Measurements from ENCODE around the gene KIF2A. TPM values are rescaled to one million over a fixed set of nuclear protein-coding genes. Genes with fewer than 3 reads are reported as not detected.

Gene KIF2A
- total RNA-seq, 2 donors from 2014 or later: 16.2 to 19.7 TPM

DNA sequence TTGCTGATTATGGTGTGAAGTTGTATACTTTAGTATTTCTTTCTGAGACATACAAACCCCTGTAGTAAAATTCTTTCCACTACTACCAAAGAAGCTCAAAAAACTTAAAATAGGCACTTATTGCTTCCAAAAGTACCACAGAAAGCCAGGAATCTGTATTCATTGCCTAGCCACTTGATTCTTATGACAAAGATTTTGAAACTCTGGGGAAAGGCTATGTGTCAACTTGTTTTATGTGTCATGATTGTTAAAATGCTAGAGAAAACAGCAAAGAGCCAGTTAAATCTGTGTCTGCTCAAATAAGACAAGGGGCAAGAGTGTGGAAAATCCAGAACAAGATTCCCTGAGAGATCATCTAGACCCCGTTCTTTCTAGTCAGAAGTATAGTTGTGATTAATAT lies 6.0 kb downstream of the KIF2A start:
- H3K36me3 ChIP-seq (replicated peaks in 1 of 2; ENCODE audit: insufficient read depth in 1 of 2, low read depth in 2 of 2): no peaks in the 10 kb centered on the region
- intact Hi-C loops (cut with DNase I): no loop called here
- no peak for DNase-seq
- H3K4me3 ChIP-seq: no peak overlapping the region
- TF ChIP-seq, protein P1, sequence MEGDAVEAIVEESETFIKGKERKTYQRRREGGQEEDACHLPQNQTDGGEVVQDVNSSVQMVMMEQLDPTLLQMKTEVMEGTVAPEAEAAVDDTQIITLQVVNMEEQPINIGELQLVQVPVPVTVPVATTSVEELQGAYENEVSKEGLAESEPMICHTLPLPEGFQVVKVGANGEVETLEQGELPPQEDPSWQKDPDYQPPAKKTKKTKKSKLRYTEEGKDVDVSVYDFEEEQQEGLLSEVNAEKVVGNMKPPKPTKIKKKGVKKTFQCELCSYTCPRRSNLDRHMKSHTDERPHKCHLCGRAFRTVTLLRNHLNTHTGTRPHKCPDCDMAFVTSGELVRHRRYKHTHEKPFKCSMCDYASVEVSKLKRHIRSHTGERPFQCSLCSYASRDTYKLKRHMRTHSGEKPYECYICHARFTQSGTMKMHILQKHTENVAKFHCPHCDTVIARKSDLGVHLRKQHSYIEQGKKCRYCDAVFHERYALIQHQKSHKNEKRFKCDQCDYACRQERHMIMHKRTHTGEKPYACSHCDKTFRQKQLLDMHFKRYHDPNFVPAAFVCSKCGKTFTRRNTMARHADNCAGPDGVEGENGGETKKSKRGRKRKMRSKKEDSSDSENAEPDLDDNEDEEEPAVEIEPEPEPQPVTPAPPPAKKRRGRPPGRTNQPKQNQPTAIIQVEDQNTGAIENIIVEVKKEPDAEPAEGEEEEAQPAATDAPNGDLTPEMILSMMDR (IDR thresholded peaks at IDR 0.05): no peak
- TF ChIP-seq POLR2A (IDR thresholded peaks at IDR 0.05): no peak
- peaks cover 39% of the 10 kb centered on the region for H3K4me1 ChIP-seq
- no peaks in the 10 kb centered on the region for H3K9me3 ChIP-seq
- no peaks in the 10 kb centered on the region for H3K27me3 ChIP-seq
- no peak for ATAC-seq
- peak overlapping the region in 2 of 4 donors; percentile 20 to 28 for H3K27ac ChIP-seq
- 56 to 67% methylated on average over 1 of the region's 1 CpG for WGBS, 2 donors

DNA sequence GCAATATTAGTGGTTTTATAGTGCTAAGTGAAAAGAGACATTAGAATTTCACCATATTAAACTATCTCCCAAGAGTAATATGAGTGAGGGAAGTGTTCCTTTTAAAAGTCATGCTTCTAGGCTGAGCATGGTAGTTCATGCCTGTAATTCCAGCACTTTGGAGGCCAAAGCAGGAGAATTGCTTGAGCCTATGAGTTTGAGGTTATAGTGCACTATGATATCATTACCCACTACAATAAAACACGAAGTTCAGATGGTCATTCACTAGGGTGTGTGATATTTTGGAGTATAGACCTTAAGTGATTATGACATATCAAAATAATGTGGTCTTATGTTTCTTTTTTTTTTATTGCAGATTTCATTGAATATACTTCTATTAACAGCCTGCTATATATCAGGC lies 6.7 kb downstream of the KIF2A start:
- Histone ChIP-seq H3K4me1 (peaks cover 32% of the 10 kb centered on the region), H3K9me3 (no peaks in the 10 kb centered on the region), H3K27ac (no peak overlapping the region), H3K27me3 (no peaks in the 10 kb centered on the region), H3K36me3 (replicated peaks in 1 of 2; ENCODE audit: insufficient read depth in 1 of 2, low read depth in 2 of 2) (no peaks in the 10 kb centered on the region), H3K4me3 (no peak overlapping the region)
- no peak for TF ChIP-seq POLR2A (IDR thresholded peaks at IDR 0.05)
- TF ChIP-seq, protein P1 (IDR thresholded peaks at IDR 0.05): no peak
- DNase-seq (no peak), ATAC-seq (no peak)
- WGBS, 2 donors: 61 to 63% methylated on average over 1 of the region's 1 CpG
- intact Hi-C loops (cut with DNase I): no loop called here

DNA sequence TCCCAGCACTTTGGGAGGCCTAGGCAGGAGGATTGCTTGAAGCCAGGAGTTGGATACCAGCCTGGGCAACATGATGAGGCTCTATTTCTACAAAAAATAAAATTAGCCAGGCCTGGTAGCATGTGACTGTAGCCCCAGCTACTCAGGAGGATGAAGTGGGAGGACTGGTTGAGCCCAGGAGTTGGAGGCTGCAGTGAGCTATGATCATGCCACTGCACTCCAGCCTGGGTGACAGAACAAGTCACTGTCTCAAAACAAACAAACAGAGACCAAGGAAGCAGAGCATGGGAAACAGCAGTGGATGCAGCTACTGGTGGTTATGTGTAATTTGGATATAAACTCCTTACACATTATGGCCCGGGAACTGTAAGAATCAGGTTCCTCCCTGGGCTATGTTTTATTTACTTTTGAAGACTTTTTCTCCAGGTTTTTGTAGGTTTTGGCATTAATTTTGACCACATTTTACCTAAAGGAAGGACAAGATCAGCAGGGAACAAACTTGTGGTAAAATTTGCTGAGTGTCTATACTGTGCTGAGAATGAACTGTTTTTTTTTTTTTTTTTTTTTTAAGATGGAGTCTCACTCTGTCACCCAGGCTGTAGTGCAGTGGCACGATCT lies 8.3 kb downstream of the KIF2A start:
- ATAC-seq: no peak

DNA sequence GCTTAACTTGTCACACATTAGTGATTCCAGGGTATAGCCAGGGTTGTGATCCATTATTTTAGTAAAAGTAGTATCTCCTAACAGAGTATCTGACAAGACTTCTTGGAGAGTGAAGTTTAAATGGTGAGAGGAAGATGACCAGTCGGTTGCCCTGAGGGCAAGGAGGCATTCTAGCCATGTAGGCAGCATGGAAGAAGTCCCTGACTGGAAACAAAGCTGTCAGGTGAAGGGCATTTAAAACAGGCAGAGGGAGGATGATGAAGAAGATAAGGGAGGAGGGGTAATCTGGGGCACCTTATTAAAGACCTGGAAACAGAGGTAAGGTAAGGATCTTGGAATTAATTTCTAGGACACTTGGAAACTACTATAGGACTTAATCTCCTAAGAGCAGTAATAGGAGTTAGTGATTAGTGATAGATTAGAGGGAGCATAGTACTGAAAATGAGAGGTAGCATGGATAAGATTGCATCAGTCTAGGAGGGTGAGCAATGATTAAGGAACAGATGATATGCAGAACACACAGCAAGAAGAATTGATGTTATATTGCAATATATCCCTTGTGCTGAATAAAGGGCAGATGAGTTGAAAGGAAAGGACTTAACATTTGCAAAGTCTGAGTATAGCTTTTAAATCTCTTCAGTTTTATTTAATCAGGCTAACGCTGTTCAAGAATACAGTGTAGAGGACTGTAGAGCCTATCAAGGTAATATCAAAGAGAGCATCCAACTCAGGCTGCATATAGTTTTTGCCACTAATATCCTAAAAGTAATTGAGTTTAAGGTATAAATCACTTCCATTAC lies 9.6 kb downstream of the KIF2A start:
- no peak for ATAC-seq
- Histone ChIP-seq H3K36me3 (replicated peaks in 1 of 2; ENCODE audit: insufficient read depth in 1 of 2, low read depth in 2 of 2) (no peaks in the 10 kb centered on the region), H3K9me3 (no peaks in the 10 kb centered on the region), H3K4me1 (peaks cover 18% of the 10 kb centered on the region), H3K4me3 (no peak overlapping the region), H3K27ac (no peak overlapping the region), H3K27me3 (no peaks in the 10 kb centered on the region)
- TF ChIP-seq POLR2A (IDR thresholded peaks at IDR 0.05): no peak
- TF ChIP-seq, protein P1 (IDR thresholded peaks at IDR 0.05): no peak
- WGBS, 2 donors: 67 to 69% methylated on average over 2 of the region's 2 CpGs
- DNase-seq: no peak
- intact Hi-C loops (cut with DNase I): no loop called here

More for the DNA sequence above, 8.3 kb downstream of the KIF2A start:
- no peaks in the 10 kb centered on the region for H3K36me3 ChIP-seq (replicated peaks in 1 of 2; ENCODE audit: insufficient read depth in 1 of 2, low read depth in 2 of 2)
- H3K9me3 ChIP-seq: no peaks in the 10 kb centered on the region
- no peak for TF ChIP-seq POLR2A (IDR thresholded peaks at IDR 0.05)
- TF ChIP-seq, protein P1 (IDR thresholded peaks at IDR 0.05): no peak
- H3K4me1 ChIP-seq: peaks cover 25% of the 10 kb centered on the region
- no peaks in the 10 kb centered on the region for H3K27me3 ChIP-seq
- no peak overlapping the region for H3K4me3 ChIP-seq
- H3K27ac ChIP-seq: no peak overlapping the region
- no peak for DNase-seq
- intact Hi-C loops (cut with DNase I): no loop called here
- 88 to 95% methylated on average over 2 of the region's 2 CpGs for WGBS, 2 donors

All from body of pancreas (tissue), 4 donors.